AG04449 (cell line): ENCODE data around the gene CCDC149.

Experiments
- CTCF ChIA-PET: fragments of 350-600 bp; formaldehyde crosslinking; extraction: SDS; loops from one replicate; lab custom pipeline; 2021; ENCODE audit warnings: antibody characterized with exemption; lab: Yijun Ruan, JAX
- POLR2A ChIA-PET: fragments of 400-600, 350-600 bp; formaldehyde crosslinking; extraction: SDS; loops from one replicate; lab custom pipeline; 2020; ENCODE audit warnings: antibody characterized with exemption, inconsistent platforms; lab: Yijun Ruan, JAX
- DNase-seq: peaks from one replicate; pipeline ENCODE4 v3.0.0-alpha.2; 2010; ENCODE audit warnings: low read depth, low spot score
- H3K4me3 ChIP-seq: 2 replicates; pipeline ENCODE4 v1.5.1; 2011; ENCODE audit warnings: low read depth, mild to moderate bottlenecking, control low read depth, low read length
- CTCF ChIP-seq: IDR thresholded peaks from one replicate; pipeline ENCODE4 v1.5.1; 2011; ENCODE audit warnings: mild to moderate bottlenecking, moderate library complexity, low read length, control low read depth, inconsistent platforms; ENCODE audit not compliant: insufficient read depth; ENCODE audit errors: missing control alignments

CCDC149 gene

GRCh38 chr4:24930151-24930550 lies 17.3 kb upstream of the CCDC149 start:
- TF ChIP-seq CTCF, result no peak
- ChIA-PET CTCF (no interaction called here), POLR2A (no interaction called here)
- no peak for DNase-seq
- H3K4me3 ChIP-seq, result no peak overlapping the region

- no peak overlapping the region for H3K4me3 ChIP-seq
- DNase-seq, result no peak
- ChIA-PET CTCF (no interaction called here), POLR2A (no interaction called here)
- TF ChIP-seq CTCF, result no peak
These were observed 15.9 kb upstream of the CCDC149 start for GRCh38 chr4:24928708-24929107.

GRCh38 chr4:24927049-24927448 lies 14.2 kb upstream of the CCDC149 start:
- CTCF ChIA-PET, result no interaction called here
- no peak for TF ChIP-seq CTCF
- POLR2A ChIA-PET, result no interaction called here

GRCh38 chr4:24924309-24924781 lies 11.5 kb upstream of the CCDC149 start:
- no peak overlapping the region for H3K4me3 ChIP-seq
- peak; percentile 93 for DNase-seq
- ChIA-PET POLR2A (interaction anchor here (0.6 kb wide), 1 partner anchor 155 kb away, joined by 3 read pairs; no protein-coding TSS in a partner anchor), CTCF (no interaction called here)
- no peak for TF ChIP-seq CTCF

More at GRCh38 chr4:24927049-24927448, 14.2 kb upstream of the CCDC149 start:
- no peak for DNase-seq
- H3K4me3 ChIP-seq, result no peak overlapping the region

GRCh38 chr4:24923550-24923949 lies 10.7 kb upstream of the CCDC149 start:
- no peak for TF ChIP-seq CTCF
- DNase-seq, result no peak
- CTCF ChIA-PET, result interaction anchor here (1.0 to 1.9 kb wide), 2 partner anchors 56 to 451 kb away, joined by 3 to 4 read pairs; no protein-coding TSS in a partner anchor
- no peak overlapping the region for H3K4me3 ChIP-seq
- POLR2A ChIA-PET, result no interaction called here

- ChIA-PET POLR2A (no interaction called here), CTCF (interaction anchor here (1.0 to 1.9 kb wide), 2 partner anchors 57 to 450 kb away, joined by 3 to 4 read pairs; no protein-coding TSS in a partner anchor)
- DNase-seq, result no peak
- H3K4me3 ChIP-seq, result no peak overlapping the region
- no peak for TF ChIP-seq CTCF
These were observed 10.2 kb upstream of the CCDC149 start for GRCh38 chr4:24923002-24923401.
